ENCODE data around the gene FYB2.

FYB2 gene

GRCh38 chr1:56850411-56850810 is 31.2 kb upstream of the FYB2 start:
- DNase-seq (ENCODE audit: low read depth): no peak
- TF ChIP-seq, protein P1, sequence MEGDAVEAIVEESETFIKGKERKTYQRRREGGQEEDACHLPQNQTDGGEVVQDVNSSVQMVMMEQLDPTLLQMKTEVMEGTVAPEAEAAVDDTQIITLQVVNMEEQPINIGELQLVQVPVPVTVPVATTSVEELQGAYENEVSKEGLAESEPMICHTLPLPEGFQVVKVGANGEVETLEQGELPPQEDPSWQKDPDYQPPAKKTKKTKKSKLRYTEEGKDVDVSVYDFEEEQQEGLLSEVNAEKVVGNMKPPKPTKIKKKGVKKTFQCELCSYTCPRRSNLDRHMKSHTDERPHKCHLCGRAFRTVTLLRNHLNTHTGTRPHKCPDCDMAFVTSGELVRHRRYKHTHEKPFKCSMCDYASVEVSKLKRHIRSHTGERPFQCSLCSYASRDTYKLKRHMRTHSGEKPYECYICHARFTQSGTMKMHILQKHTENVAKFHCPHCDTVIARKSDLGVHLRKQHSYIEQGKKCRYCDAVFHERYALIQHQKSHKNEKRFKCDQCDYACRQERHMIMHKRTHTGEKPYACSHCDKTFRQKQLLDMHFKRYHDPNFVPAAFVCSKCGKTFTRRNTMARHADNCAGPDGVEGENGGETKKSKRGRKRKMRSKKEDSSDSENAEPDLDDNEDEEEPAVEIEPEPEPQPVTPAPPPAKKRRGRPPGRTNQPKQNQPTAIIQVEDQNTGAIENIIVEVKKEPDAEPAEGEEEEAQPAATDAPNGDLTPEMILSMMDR (IDR thresholded peaks at IDR 0.05; ENCODE audit: low read depth, low read length): no peak
- TF ChIP-seq MAX (IDR thresholded peaks at IDR 0.05; ENCODE audit: low read depth, low read length) (no peak), POLR2A (IDR thresholded peaks at IDR 0.05; ENCODE audit: extremely low read depth, insufficient read length) (no peak), MYC (IDR thresholded peaks at IDR 0.05; ENCODE audit: low read depth, low read length) (no peak)

DNA sequence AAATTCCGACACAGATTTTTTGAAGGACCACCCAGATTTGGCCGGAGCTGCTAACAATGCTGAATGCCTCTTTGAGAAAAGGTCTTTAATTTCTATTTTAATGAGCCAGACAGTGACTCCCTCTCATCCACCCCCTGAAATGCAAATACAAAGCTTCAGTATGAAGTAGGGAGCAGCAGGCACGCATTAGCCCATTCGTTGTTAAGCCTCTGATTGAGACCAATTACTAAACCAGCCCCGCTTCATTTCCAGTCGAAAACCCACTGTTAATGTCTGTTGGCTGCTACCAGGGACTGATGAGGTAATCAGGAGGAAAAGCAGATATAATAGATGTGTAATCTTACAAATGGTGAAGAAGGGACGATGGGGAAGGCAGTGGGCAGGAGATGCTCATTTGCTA is 30.5 kb upstream of the FYB2 start:
- no peak for DNase-seq (ENCODE audit: low read depth)
- H3K4me3 ChIP-seq (ENCODE audit: low read depth, low read length): no peak overlapping the region
- no peak for TF ChIP-seq MAX (IDR thresholded peaks at IDR 0.05; ENCODE audit: low read depth, low read length)
- no peak for TF ChIP-seq MYC (IDR thresholded peaks at IDR 0.05; ENCODE audit: low read depth, low read length)
- TF ChIP-seq, protein P1 (IDR thresholded peaks at IDR 0.05; ENCODE audit: low read depth, low read length): no peak
- TF ChIP-seq POLR2A (IDR thresholded peaks at IDR 0.05; ENCODE audit: extremely low read depth, insufficient read length): no peak

More at GRCh38 chr1:56850411-56850810, 31.2 kb upstream of the FYB2 start:
- no peak overlapping the region for H3K4me3 ChIP-seq (ENCODE audit: low read depth, low read length)

DNA sequence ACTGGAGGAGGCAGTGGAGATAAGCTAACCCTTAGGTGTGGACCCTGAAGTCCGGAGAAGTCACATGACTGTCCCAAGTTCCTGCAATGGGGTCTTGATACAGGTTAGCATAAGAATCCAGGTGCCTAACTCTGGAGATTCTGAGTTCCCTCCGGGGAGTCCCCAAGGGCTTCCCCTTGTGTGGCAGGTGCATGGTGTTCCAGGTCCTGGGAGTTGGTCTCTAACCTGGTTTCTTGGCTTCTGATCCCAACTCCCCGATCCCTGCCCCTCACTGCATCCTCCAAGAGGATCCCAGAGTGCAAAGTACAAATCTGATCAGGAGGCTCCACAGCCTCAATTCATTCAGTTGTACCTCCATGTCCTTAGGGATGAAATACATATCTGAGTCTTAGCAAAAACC is 26.1 kb upstream of the FYB2 start:
- DNase-seq (ENCODE audit: low read depth): no peak
- TF ChIP-seq MYC (IDR thresholded peaks at IDR 0.05; ENCODE audit: low read depth, low read length) (no peak), POLR2A (IDR thresholded peaks at IDR 0.05; ENCODE audit: extremely low read depth, insufficient read length) (no peak), MAX (IDR thresholded peaks at IDR 0.05; ENCODE audit: low read depth, low read length) (no peak)
- TF ChIP-seq, protein P1 (IDR thresholded peaks at IDR 0.05; ENCODE audit: low read depth, low read length): no peak
- no peak overlapping the region for H3K4me3 ChIP-seq (ENCODE audit: low read depth, low read length)

GRCh38 chr1:56844545-56845136 is 25.4 kb upstream of the FYB2 start:
- no peak overlapping the region for H3K4me3 ChIP-seq (ENCODE audit: low read depth, low read length)
- no peak for DNase-seq (ENCODE audit: low read depth)
- TF ChIP-seq MYC (IDR thresholded peaks at IDR 0.05; ENCODE audit: low read depth, low read length) (no peak), POLR2A (IDR thresholded peaks at IDR 0.05; ENCODE audit: extremely low read depth, insufficient read length) (no peak), MAX (IDR thresholded peaks at IDR 0.05; ENCODE audit: low read depth, low read length) (no peak)
- TF ChIP-seq, protein P1 (IDR thresholded peaks at IDR 0.05; ENCODE audit: low read depth, low read length): no peak

- H3K4me3 ChIP-seq (ENCODE audit: low read depth, low read length): no peak overlapping the region
- TF ChIP-seq MYC (IDR thresholded peaks at IDR 0.05; ENCODE audit: low read depth, low read length): no peak
- no peak for TF ChIP-seq MAX (IDR thresholded peaks at IDR 0.05; ENCODE audit: low read depth, low read length)
- TF ChIP-seq POLR2A (IDR thresholded peaks at IDR 0.05; ENCODE audit: extremely low read depth, insufficient read length): no peak
- TF ChIP-seq, protein P1 (IDR thresholded peaks at IDR 0.05; ENCODE audit: low read depth, low read length): no peak
- DNase-seq (ENCODE audit: low read depth): no peak
Observed at GRCh38 chr1:56843544-56843943, 24.3 kb upstream of the FYB2 start.
